WI38 (cell line): ENCODE results near the gene OTOGL.

ENCODE experiments used
- H3K4me3 ChIP-seq: 2 replicates; pipeline ENCODE4 v1.5.1; 2011; ENCODE audit warnings: low read depth, mild to moderate bottlenecking, control low read depth, low read length
- TF ChIP-seq, protein P1 (sequence below): IDR thresholded peaks from 2 replicates; pipeline ENCODE4 v1.5.1; 2012; ENCODE audit warnings: low read depth, mild to moderate bottlenecking, control low read depth, low read length

OTOGL gene

DNA sequence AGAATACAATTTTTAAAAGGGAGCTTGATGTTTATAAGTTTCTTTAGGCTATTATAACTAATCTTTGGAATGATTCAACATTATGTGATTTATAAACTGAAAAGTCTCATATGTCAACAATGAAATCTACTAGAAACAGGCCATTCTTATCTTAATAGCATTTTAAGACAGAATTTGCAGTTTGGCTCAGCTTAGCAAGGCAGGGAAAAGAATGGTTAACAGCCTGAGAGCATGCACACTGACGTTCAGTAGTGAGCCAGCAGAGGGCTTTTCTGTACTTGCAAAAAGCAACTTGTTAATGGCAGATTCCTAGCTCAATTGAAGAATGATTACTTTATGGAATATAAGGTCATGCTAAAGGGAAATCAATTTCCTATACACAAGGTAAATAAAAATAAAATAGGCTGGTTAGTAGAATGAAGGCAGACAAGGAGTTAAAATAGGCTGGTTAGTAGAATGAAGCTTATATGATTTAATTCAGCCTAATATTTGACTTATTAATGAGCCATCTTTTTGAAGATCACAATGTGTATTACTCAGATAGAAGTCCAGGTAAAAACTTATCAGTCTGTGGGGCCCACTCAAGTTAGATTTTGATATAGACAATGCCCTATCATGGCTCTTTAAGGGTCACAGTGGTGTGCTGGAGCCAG is 95.9 kb downstream of the OTOGL start:
- TF ChIP-seq, protein P1, sequence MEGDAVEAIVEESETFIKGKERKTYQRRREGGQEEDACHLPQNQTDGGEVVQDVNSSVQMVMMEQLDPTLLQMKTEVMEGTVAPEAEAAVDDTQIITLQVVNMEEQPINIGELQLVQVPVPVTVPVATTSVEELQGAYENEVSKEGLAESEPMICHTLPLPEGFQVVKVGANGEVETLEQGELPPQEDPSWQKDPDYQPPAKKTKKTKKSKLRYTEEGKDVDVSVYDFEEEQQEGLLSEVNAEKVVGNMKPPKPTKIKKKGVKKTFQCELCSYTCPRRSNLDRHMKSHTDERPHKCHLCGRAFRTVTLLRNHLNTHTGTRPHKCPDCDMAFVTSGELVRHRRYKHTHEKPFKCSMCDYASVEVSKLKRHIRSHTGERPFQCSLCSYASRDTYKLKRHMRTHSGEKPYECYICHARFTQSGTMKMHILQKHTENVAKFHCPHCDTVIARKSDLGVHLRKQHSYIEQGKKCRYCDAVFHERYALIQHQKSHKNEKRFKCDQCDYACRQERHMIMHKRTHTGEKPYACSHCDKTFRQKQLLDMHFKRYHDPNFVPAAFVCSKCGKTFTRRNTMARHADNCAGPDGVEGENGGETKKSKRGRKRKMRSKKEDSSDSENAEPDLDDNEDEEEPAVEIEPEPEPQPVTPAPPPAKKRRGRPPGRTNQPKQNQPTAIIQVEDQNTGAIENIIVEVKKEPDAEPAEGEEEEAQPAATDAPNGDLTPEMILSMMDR, result peak; percentile 66

DNA sequence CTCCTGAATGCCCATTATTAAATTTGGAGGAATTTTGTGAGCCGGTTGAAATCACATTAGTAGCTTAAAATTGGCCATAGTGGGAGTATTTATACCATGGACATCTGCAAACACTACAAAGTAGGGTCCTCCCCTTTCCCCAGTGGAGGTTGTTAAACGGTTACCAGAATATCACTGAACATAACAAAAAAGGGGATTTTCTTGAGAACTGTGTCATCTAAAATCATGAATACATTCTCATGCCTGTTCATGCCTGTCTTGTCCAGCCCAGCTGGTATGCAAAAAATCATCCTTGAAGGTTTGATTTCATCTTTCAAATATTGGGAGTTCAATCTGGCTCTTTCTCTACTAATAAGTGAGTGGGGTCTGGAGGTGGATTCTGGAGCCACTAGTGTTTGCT is 96.4 kb downstream of the OTOGL start:
- TF ChIP-seq, protein P1, result no peak
- no peak overlapping the region for H3K4me3 ChIP-seq

More for the DNA sequence above, 95.9 kb downstream of the OTOGL start:
- no peak overlapping the region for H3K4me3 ChIP-seq

DNA sequence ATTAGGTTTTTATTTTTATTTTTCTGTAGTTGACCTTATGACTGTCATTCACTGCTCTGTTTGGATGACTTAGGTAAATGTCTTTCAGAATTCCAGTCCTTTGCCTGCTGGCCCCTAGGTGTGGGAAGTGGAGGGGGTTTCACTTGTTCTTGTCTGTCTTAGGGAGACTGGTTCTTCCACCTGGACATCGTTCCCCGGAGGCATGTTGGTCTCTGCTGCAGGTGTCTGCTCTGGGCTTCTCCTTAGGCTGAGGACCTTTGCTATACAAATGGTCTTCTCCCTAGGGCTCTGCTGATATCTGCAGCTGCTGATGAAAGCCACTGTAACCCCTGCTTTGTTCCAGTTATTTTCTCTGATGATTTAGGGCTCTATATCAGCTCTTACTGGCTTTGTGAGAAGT is 97.1 kb downstream of the OTOGL start:
- no peak overlapping the region for H3K4me3 ChIP-seq
- TF ChIP-seq, protein P1, result no peak

DNA sequence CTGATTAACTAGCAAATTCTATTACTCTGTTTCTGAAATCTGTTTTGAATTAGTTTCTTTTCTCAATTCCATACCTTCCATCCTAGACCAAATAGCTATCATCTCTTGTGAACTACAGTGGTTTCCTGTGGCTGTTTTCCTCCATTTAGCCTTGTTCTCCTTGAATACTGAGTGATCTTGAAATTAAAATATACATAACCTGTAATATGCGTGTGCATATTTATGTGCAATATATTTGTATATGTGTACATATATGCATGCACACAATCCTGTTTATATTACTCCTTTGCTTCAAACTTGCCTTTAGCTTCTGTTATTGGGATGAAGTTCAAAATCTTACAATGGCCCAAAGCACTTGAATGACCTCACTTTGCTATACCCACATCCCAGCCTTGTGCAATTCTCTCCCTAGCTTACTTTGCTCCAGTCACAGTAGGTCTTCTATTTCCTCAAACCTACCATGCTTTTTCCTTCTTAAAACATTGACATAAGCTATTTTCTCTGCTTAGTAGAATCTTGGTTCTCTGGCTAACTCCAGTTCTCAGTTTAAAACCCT is 99.5 kb downstream of the OTOGL start:
- TF ChIP-seq, protein P1, result no peak
- no peak overlapping the region for H3K4me3 ChIP-seq

DNA sequence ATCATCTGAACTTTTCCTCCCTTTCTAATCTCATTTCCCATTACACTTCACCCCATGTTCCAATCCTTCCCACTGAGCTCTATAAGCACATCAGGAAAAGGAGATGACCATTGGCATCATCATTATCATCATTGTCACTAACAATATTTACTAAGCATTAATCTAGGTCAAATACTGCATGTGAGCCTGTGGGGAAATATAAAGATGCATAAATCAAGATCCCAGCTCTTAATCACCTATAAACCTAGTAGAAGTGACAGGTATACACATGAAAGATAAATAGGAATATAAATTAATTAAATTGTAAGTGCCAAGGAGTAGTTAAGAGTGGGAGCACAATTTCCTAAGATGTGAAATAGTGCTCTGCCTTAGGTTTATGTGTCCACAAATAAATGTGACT is 100.6 kb downstream of the OTOGL start:
- TF ChIP-seq, protein P1, result no peak
- H3K4me3 ChIP-seq, result no peak overlapping the region

DNA sequence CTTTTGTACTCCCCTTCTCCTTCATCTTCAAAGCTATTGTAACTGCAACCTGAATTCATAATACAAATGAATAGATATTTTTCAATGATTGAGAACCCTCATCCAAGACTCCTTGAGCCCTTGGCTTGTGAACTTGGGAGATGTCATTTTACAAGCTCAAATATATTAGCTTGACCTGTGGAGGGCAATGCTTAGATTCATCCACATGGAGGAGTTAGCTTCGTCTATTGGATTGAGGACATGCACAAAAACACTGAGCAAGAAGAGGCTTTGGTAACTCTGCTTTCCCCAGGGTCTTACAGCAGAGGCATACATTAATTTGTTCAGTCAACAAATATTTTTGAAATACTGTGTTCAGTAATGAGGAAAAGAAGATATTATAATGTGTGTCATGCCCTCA is 101.1 kb downstream of the OTOGL start:
- H3K4me3 ChIP-seq, result no peak overlapping the region
- TF ChIP-seq, protein P1, result no peak

DNA sequence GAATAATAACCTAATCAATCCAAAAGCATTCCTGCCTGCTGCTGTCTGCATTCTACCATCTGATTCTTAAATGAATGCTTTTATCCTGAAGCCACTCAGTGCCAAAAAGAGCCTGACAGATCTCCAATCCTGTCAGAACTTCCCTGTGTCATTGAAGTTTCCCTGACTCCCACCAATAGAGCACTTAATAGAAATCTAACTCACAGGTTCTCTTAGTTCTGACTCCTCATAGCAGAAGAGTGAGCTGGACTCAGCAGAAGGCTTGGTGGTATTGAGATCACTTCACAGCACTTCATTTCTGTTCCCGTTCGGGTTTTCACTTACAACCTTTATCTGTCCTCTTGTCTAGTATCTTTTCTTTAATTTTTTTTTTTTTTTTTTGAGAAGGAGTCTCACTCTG is 102.6 kb downstream of the OTOGL start:
- TF ChIP-seq, protein P1, result no peak
- H3K4me3 ChIP-seq, result no peak overlapping the region
